ENCODE results near the gene TLE1. TPM values are rescaled to one million over a fixed set of nuclear protein-coding genes. Genes with fewer than 3 reads are reported as not detected.

The TLE1 gene
- total RNA-seq, 3 donors from 2014 or later: 42.9 to 51.8 (median 47.3) TPM

DNA sequence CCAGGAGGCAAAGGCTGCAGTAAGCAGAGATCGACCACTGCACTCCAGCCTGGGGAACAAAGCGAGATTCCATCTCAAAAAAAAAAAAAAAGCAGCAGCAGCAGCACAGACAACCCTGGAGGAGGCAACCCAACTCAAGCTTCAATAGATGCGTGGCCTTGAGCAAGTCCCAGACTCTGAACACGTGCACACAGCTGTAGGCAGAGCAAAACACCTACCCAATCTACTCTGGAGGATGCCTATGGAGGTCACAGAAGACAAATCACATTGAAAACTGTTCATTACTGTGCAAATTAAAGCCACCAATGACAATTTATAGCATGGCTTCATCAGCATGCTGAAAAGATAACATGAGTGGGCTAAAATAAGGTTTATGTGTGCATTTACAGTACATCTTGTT is 7.2 kb downstream of the TLE1 start:
- no peak overlapping the region for H3K4me3 ChIP-seq
- DNase-seq: no peak
- no peaks in the 10 kb centered on the region for H3K36me3 ChIP-seq (ENCODE audit: low read depth)
- H3K4me1 ChIP-seq (ENCODE audit: low read depth): peaks cover 36% of the 10 kb centered on the region
- no peak for TF ChIP-seq CTCF (IDR thresholded peaks at IDR 0.05)
- no peak for ATAC-seq
- intact Hi-C loops (cut with DNase I, micrococcal nuclease): loop anchor here in 1 of 2 donors (10.0 kb wide), 1 partner anchor 157 kb away; no protein-coding TSS in a partner anchor
- H3K9me3 ChIP-seq: no peaks in the 10 kb centered on the region

GRCh38 chr9:81680506-81680905 is 8.8 kb downstream of the TLE1 start:
- peaks cover 32% of the 10 kb centered on the region for H3K4me1 ChIP-seq (ENCODE audit: low read depth)
- no peak for DNase-seq

DNA sequence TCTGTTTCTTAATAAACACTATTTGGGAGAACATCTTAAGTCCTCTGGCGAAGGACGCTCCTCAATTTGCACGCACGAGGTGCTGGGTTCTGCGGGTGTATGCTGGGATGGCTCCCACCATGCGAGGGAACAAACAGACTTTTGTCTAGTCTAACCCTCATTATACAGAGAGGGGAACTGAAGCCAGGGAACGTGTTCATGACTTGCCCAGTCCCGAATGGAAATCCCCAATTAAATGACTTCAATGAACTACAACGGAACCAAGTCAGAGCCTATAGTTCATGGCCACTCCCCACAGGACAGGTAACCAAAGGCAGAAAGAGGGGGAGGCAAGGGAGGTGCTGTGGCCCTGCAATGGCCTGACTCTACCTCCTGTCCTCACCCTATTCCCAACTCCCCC is 9.3 kb downstream of the TLE1 start:
- intact Hi-C loops (cut with DNase I, micrococcal nuclease): loop anchor here in 1 of 2 donors (10.0 kb wide), 1 partner anchor 155 kb away; no protein-coding TSS in a partner anchor
- ATAC-seq: no peak
- no peaks in the 10 kb centered on the region for H3K36me3 ChIP-seq (ENCODE audit: low read depth)

More at GRCh38 chr9:81680506-81680905, 8.8 kb downstream of the TLE1 start:
- TF ChIP-seq CTCF (IDR thresholded peaks at IDR 0.05): no peak
- H3K9me3 ChIP-seq: no peaks in the 10 kb centered on the region
- intact Hi-C loops (cut with DNase I, micrococcal nuclease): loop anchor here in 1 of 2 donors (10.0 kb wide), 1 partner anchor 156 kb away; no protein-coding TSS in a partner anchor
- H3K4me3 ChIP-seq: no peak overlapping the region
- ATAC-seq: no peak
- H3K36me3 ChIP-seq (ENCODE audit: low read depth): no peaks in the 10 kb centered on the region

DNA sequence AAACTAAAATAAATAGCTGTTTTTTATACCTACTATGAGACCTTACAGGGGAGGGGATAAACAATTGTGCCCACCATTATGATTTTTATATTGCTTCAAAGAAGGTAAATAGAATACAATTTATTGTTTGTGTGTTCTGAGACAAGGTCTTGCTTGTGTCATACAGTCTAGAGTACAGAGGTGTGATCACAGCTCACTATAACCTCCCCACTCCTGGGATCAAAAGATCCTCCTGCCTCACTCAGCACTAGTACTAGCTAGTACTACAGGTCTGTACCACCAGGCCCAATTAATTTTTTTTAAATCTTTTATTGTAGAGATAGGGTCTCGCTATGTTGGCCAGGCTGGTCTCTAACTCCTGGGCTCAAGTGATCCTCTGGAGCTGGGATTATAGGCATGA is 11.3 kb downstream of the TLE1 start:
- intact Hi-C loops (cut with DNase I, micrococcal nuclease): no loop called here
- DNase-seq (no peak), ATAC-seq (no peak)
- Histone ChIP-seq H3K36me3 (ENCODE audit: low read depth) (no peaks in the 10 kb centered on the region), H3K9me3 (no peaks in the 10 kb centered on the region), H3K4me3 (no peak overlapping the region), H3K4me1 (ENCODE audit: low read depth) (peaks cover 17% of the 10 kb centered on the region)
- TF ChIP-seq CTCF (IDR thresholded peaks at IDR 0.05): no peak

More for the DNA sequence above, 9.3 kb downstream of the TLE1 start:
- Histone ChIP-seq H3K4me1 (ENCODE audit: low read depth) (peaks cover 27% of the 10 kb centered on the region), H3K9me3 (no peaks in the 10 kb centered on the region), H3K4me3 (no peak overlapping the region)
- no peak for TF ChIP-seq CTCF (IDR thresholded peaks at IDR 0.05)
- no peak for DNase-seq

DNA sequence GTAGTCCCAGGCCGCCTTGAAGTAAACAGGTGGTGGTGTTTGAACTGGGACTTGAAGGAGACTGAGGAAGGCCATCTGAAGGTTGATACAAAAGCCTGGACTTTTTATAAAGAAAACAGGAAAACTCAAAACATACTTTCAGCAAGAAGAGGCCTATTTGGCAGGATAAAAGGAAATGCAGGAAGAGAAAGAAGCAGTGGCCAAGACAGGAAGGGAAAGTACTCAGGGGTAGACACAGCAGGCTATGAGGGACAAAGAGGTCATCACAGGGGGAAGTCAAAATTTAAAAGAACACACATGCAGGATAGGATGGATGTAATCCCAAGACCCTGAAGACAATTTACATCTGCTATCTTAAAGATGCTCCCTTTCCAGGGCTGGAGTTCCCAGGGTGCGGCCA is 13.0 kb downstream of the TLE1 start:
- intact Hi-C loops (cut with DNase I, micrococcal nuclease): no loop called here
- peaks cover 11% of the 10 kb centered on the region for H3K4me1 ChIP-seq (ENCODE audit: low read depth)
- no peak for ATAC-seq

More for the DNA sequence above, 13.0 kb downstream of the TLE1 start:
- Histone ChIP-seq H3K4me3 (no peak overlapping the region), H3K9me3 (no peaks in the 10 kb centered on the region), H3K36me3 (ENCODE audit: low read depth) (no peaks in the 10 kb centered on the region)
- no peak for DNase-seq
- TF ChIP-seq CTCF (IDR thresholded peaks at IDR 0.05): no peak
